ENCODE measurements around the gene FAM107B.

The FAM107B gene

GRCh38 chr10:14572811-14573210, 201.9 kb downstream of the FAM107B start:
- DNase-seq: no peak

GRCh38 chr10:14571866-14572507, 202.7 kb downstream of the FAM107B start:
- peak; percentile 42 for DNase-seq

GRCh38 chr10:14570800-14571199, 203.9 kb downstream of the FAM107B start:
- DNase-seq: no peak

- no peak for DNase-seq
Measured at GRCh38 chr10:14569274-14570060, 205.2 kb downstream of the FAM107B start.

- DNase-seq: no peak
Measured at GRCh38 chr10:14567421-14567820, 207.3 kb downstream of the FAM107B start.

GRCh38 chr10:14566498-14566897, 208.2 kb downstream of the FAM107B start:
- no peak for DNase-seq

GRCh38 chr10:14565199-14565598, 209.5 kb downstream of the FAM107B start:
- no peak for DNase-seq

GRCh38 chr10:14564268-14564744, 210.4 kb downstream of the FAM107B start:
- DNase-seq: peak; percentile 43

GRCh38 chr10:14563359-14563940, 211.2 kb downstream of the FAM107B start:
- DNase-seq: no peak

- no peak for DNase-seq
Measured at GRCh38 chr10:14563076-14563336, 211.7 kb downstream of the FAM107B start.

GRCh38 chr10:14562218-14563075, 212.2 kb downstream of the FAM107B start:
- peak; percentile 45 for DNase-seq

- DNase-seq: no peak
Measured at GRCh38 chr10:14560791-14561765, 213.6 kb downstream of the FAM107B start.

GRCh38 chr10:14560274-14560673, 214.4 kb downstream of the FAM107B start:
- DNase-seq: peak; percentile 91

GRCh38 chr10:14558025-14558424, 216.7 kb downstream of the FAM107B start:
- DNase-seq: no peak

GRCh38 chr10:14557567-14557966, 217.1 kb downstream of the FAM107B start:
- DNase-seq: no peak

- no peak for DNase-seq
Measured at GRCh38 chr10:14556285-14556956, 218.3 kb downstream of the FAM107B start.

- no peak for DNase-seq
Measured at GRCh38 chr10:14555807-14556206, 218.9 kb downstream of the FAM107B start.

GRCh38 chr10:14554491-14555205, 220.0 kb downstream of the FAM107B start:
- DNase-seq: peak; percentile 67

GRCh38 chr10:14554091-14554490, 220.6 kb downstream of the FAM107B start:
- no peak for DNase-seq

- DNase-seq: peak; percentile 41
Measured at GRCh38 chr10:14553448-14553847, 221.2 kb downstream of the FAM107B start.

- DNase-seq: peak; percentile 20
Measured at GRCh38 chr10:14552015-14552414, 222.7 kb downstream of the FAM107B start.

All from suppressor macrophage treated with lipopolysaccharide for 4 hours (primary cell).